HG03108 (cell line): ENCODE results near the gene DNASE2.
"Not testable (repeated sequence)": the region's sequence is repeated elsewhere in the genome, so short reads cannot be mapped to it uniquely, and the experiment has no call there.

Experiments used
- ATAC-seq: cut with Tn5 transposase; IDR thresholded peaks from one replicate; pipeline ENCODE4 v1.9.1; 2021; ENCODE audit warnings: moderate library complexity; ENCODE audit not compliant: unreplicated experiment

The DNASE2 gene

DNA sequence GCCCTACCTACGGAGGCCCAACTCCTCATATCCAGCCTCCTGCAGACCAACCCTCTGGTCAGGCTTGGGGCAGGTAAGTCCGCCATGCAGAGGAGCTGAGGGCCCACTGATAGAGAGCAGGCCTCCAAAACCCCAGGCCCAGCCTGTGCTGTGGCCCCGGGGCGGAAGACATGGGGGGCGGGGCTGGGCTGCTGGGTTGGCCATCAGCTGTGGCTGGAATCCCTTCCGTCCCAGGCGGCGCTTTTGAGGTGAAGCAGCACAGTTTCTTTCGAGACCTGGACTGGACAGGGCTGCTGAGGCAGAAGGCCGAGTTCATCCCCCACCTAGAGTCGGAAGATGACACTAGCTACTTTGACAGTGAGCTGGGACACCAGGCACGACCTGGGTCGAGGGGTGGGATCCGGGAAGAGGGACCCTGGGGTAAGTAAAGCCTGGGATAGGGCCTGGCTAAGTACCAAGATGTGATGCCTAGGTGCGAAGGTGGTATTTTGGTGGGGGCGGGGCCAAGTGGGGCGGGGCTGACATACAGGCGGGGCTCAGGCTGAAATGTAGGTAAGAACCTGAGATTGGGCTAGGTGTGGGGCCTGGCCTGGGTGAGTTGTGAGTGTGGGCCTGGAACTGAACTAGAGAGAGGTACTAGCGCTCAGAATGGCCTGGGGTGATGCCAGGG is 15.4 kb downstream of the DNASE2 start:
- no peak for ATAC-seq

DNA sequence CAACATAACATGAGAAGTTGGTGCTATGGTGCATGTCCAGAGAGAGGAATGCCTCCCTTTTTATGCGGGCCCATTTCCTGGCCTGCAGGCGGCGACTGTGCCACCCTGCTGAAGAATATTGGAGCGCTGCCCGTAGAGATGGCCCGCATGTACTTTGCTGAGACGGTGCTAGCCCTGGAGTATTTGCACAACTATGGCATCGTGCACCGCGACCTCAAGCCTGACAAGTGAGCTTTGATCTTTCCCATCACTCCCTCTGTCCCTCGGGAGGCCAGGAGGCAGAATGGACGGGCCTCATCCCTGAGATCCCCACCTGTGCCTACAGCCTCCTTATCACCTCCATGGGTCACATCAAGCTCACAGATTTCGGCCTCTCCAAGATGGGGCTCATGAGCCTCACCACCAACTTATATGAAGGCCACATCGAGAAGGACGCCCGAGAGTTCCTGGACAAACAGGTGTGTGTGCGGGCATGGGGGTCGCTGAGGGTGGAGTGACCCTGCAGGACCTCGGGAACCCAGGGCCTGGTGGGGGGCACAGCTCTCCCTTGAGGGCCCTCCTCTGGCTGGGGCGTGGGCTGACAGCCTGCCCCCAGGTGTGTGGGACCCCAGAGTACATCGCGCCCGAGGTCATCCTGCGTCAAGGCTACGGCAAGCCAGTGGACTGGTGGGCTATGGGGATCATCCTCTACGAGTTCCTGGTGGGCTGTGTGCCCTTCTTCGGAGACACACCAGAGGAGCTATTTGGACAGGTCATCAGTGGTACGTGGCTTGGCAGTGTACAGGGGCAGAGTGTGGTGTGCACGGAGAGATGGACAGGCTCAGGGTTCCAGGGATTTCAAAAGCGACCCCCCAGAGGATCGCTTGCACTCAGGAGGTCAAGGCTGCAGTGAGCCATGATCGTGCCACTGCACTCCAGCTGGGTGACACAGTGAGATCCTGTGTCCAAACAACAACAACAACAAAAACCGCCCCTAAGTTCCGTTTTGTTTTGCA is 16.2 kb downstream of the DNASE2 start:
- no peak for ATAC-seq

DNA sequence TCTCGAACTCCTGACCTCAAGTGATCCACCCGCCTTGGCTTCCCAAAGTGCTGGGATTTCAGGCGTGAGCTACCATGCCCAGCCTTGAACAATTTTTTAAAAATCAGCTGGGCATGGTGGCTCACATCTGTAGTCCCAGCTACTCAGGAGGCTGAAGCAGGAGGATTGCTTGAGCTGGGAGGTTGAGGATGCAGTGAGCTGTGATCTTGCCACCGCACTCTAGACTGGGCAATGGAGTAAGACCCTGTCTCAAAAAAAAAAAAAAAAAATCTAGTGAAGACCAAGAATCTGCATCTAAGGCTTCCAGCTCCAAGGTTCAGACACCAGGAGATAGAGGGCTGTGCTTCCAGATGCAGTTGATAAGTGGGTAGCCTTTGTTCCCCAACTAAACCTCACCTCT is 17.1 kb downstream of the DNASE2 start:
- ATAC-seq, result no peak

DNA sequence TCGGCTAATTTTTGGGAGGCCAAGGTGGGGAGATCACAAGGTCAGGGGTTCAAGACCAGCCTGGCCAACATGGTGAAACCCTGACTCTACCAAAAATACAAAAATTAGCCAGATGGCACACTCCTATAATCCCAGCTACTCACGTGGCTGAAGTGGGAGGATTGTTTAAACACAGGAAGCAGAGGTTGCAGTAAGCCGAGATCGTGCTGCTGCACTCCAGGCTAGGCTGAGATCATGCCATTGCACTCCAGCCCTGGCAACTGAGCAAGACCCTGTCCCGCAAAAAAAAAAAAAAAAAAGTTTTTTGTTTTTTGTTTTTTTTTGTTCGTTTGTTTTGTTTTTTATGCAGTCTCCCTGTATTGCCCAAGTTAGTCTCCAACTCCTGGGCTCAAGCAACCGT is 21.7 kb downstream of the DNASE2 start:
- no peak for ATAC-seq

DNA sequence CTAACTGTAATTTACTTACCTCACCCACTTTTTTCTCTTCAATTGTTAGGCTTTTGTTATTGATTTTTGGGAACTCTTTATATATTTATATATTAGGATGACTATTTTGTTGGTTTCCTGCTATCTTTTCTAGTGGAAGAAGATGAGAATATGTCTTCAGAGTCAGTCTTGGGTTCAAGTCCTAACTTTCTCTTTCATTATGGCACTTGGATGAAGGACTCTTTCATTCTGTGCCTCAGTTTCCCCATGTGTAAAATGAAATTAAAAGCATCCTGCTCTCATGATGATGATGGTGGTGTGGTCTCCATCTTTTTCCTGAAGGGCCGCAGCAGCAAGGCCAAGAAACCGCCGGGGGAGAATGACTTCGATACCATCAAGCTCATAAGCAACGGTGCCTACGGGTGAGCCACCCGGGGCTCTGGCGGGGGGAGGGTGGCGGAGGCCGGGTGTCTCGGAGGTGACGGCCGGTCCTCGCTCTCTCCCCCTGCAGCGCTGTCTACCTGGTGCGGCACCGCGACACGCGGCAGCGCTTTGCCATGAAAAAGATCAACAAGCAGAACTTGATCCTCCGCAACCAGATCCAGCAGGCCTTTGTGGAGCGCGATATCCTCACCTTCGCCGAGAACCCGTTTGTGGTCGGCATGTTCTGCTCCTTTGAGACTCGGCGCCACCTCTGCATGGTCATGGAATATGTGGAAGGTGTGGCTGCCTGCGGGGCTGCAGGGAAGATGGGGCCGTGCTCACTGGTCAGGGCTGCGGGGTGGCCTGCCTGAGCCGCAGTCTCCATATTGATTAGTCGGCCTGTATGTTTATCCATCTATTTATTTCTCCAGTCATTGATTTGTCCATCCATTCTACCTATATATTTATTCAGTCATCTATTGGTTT is 23.0 kb downstream of the DNASE2 start:
- no peak for ATAC-seq

DNA sequence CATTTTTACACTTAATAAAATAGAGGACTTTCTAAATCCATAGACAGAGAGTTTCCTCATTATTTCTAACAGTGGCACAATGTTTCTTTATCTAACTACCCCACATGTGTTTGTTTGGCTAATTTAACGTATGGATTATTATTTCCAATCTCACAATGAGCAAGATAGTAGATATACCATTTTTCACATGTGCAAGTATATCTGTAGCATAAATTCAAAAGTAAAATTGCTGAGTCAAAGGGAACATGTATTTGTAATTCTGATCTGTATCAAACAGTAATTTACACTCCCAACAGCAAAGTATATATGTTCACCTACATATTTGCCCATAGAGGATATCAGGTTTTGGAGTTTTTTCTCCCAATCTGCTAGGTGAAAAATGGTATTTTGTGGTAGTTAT is 24.6 kb downstream of the DNASE2 start:
- ATAC-seq, result no peak

DNA sequence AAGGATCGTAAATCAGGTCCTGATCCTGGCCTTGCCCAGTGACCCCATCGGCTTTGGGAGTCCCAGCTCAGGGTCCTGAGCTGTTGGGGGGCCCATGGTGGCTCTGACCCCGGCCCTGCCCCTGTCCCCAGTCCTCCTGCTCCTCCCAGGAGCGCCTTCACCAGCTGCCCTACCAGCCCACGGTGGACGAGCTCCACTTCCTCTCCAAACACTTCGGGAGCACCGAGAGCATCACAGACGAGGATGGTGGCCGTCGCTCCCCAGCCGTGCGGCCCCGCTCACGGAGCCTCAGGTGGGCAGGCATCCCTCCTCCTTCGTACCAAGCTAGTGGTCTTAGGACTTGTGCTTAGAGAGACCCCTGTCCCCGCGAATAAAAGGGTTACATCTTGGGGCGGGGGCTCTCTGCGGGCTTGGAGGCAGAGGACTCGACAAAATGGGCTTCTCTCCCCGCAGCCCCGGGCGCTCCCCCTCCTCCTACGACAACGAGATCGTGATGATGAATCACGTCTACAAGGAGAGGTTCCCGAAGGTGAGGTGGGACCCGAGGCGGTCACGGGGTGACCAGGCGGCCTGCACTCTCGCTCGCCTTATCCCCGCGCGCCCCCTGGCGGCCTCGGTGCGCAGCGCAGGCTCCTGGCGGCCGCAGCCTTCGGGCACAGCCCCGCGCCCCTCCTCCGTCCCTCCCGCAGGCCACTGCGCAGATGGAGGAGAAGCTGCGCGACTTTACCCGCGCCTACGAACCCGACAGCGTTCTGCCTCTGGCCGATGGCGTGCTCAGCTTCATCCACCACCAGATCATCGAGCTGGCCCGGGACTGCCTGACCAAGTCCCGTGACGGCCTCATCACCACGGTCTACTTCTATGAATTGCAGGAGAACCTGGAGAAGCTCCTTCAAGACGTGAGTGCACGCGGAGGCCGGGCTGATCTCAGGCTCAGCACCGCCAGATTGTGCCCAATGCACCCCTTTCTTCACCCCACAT is 33.8 kb downstream of the DNASE2 start:
- ATAC-seq, result no peak

DNA sequence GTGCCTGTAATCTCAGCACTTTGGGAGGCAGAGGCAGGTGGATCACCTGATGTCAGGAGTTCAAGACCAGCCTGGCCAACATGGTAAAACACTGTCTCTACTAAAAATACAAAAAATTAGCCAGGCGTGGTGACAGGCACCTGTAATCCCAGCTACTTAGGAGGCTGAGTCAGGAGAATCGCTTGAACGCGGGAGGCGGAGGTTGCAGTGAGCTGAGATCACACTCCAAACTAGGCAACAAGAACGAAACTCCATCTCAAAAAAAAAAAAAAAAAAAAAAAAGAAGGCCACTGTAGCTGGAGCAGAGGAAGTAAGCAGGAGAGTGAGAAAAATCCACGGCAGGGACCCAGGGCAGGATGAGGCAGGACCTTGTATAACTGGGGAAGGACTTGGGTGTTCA is 34.6 kb downstream of the DNASE2 start:
- ATAC-seq, result not testable (repeated sequence)

DNA sequence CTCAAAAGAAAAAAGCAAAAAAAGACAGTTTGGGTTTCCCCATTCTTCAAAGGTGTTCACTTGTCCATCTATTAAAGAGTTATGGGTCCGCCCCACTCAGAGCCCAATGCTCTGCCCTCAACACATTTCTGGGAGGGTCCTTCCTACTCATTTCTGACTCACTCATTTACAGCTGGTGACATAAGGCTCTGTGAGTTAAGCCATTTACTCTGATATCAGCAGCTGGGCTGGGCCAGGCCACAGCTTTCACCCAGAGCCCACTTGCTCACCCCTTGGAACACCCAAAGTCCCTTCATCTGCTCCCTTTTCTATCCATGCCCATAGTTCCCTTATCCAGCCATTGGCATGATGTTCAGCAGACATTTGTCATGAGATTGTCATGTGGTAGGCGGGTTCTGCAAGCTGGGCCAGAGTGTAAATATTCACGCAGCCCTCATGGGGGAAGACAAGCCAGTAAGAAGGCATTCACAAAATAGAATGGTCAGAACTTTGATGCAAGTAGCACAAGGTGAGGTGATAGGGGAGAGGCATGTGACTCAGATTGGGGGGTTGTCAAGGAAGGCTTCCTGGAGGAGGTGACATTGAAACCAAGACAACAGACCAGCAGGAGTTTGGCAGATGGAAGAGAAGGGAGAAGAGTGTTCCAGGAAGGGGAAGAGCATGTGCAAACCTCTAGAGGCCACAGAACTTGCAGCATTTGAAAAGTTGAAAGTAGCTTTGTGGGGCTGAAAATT is 37.1 kb downstream of the DNASE2 start:
- no peak for ATAC-seq

DNA sequence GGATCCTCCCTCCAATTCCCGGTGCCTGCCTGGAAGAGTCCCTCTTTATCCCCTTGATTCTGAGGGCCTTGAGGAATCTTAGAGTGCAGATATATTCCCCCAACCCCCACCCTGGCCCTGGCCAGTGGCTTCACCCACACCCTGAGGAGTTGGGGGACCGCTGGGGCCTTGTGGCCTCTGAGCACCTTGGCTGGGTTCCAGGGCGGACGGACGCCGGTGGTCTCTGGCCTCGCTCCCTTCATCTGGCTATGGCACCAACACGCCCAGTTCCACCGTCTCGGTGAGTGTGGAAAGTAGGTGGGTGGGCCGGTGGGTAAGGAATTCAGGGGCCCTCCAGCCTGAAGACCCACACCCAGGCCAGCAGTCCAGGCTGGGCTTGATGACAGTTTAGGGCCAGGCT is 37.9 kb downstream of the DNASE2 start:
- ATAC-seq, result no peak

DNA sequence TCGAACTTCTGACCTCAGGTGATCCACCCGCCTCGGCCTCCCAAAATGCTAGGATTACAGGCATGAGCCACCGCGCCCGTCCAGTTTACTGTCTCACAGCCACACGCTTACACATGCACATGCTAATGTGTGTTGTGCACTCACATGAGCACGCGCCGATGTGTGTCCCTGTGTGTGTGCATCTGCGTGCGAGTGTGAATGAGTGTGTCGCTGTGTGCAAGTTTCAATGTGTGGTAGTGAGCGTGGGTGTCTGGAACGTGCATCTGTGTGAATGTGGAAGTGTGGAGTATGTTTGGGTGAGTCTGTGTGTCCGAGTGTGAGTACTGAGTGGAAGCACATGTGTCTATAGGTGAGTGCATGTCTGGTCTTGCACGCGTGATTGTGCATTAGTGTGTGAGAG is 38.7 kb downstream of the DNASE2 start:
- no peak for ATAC-seq

DNA sequence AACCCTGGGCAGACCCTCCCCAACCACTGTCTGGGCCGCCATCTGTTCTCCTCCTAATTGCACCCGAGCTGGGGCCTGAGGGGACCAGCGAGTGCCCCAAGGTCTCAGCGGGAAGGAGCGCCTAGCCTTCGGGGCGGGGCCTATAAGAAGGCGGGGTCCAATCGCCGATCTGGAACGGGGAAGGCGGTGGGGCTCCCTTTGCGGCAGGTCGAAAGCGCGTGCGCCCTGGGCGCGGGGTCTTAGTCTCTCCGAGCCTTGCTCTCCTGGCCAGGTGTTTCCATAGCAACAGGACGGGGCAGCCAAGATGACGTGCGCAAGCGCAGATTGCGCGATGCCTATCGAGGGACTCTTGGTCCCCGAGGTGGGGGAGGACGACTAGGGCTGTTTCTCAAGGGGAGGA is 40.2 kb downstream of the DNASE2 start:
- no peak for ATAC-seq

DNA sequence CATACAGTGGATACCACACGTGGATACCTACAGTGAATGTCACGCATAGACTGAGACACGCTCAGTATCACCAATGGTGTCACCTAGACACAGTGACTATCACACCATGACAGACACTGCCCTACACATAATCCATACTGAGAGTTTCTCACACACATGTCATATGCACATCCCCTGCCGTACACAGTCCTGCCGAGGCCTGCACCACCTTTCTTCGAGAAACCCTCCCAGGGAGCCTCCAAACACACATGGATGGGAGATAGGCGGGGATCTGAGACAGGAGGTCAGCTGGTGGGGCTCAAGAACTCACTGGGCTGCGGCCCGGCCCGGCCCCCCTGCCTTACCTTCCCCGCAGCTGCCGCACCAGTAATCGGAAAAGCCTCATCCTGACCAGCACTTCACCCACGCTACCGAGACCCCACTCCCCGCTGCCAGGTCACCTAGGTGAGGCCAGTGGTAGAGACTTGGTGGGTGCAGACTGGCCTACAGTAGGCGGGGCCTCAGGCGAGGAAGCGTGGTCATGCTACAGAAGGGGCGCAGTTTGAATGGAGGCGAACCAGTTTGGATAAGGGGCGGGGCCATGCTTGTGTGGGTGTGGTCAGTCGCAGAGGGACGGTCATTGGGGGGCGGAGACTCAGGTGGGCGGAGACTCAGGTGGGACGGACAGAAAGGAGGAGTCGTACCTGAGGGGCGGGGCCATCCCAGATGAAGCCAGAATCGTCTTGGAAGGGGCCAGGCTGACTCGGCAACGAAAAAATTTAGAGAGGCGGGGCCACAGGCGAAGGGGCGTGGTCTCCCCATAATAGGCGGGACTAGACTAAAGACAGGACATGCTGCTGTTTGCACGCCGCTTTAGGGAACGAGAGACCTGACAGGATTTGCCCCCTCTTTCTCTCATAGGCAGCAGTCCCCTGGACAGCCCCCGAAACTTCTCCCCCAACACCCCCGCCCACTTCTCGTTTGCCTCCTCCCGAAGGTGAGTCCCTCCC is 40.9 kb downstream of the DNASE2 start:
- ATAC-seq, result no peak

DNA sequence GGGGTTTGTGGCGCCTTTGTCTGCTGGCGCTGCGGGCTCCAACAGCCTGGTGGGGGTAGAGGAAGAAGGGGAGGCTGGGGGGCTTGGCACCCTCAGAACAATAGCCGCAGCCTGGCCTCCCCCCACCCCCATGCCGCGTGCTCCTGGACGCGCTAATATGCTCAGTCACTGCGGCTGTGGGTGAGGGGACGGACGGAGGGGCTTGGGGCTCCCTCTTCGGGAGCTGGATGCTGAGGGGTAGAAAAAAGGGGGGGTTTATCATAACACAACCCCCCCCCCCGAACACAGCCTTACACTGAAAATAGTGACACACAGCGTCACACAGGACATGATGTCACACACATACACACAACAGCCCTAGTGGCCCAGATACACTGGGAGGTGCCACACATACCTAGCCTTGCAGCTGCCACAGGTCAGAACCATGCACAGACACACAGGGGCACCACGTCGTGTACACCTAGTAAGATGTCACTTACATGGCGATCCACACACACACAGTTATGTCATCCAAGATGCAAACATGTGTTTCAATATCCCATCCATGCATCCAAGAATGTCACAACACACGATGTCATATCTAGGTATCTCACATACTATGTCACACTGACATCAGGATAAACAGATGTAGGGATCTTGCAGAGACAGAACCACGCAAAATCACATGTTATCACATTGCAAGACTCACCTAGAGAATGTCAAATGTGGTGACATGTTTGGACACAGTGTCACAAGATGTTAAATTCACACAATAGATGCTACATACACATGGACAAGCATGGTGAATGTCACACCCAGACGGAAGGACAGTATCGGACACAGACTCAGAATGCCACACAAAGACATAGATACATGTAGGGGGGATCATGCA is 42.1 kb downstream of the DNASE2 start:
- no peak for ATAC-seq

DNA sequence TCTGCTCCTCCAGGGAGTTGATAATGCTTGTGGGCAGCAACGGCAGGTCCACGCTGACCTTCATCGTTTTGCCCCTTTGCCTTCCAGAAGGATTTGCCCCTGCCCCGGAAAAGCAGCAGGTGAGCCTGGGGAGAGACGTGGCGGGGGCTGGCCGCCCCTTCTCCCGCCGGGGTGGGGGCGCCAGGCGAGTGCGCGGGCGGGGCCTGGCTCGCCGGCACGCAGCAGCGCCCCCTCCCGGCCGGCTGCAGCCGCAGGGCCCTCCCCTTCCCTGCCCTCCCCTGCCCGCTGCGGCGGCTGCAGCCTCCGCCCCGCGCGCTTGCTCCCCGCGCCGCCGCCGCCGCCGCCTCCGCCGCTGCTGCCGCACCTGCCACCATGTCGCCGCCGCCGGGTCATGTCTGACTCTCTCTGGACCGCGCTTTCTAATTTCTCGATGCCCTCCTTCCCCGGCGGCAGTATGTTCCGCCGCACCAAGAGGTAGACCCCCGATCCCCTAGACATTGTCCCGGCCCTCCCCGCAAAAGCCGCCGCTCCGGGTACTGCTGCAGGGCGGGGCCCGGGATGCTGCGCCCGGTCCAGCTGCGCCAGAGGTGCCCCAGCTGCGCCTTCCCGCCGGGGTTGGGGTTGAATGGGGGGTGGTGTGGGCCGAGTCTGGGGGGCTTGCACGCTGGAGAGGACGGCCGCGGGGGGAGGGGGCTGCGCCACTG is 42.9 kb downstream of the DNASE2 start, which contains the start of gene MAST1:
TSS of gene MAST1 (plus strand) at position 334 of the 704 bp plus-strand sequence. CDS start at position 392, 58 bp downstream.
- no peak for ATAC-seq

DNA sequence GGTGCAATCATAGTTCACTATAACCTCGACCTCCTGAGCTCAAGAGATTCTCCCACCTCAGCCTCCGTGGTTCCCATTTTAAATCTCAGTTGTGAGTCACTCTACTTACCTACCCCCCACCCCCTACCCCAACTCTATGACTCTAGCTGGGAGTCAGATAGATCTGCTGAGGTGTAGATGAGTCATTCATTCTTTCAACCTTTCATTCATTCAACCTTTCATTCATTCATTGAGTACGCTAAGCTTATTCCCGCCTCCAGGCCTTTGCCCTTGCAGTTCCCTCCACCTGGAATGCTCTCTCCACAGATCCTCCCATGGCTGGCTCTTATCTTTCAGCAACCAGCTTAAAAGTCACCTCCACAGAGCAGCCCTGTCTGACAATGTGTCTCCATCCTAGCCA is 44.0 kb downstream of the DNASE2 start:
- no peak for ATAC-seq

DNA sequence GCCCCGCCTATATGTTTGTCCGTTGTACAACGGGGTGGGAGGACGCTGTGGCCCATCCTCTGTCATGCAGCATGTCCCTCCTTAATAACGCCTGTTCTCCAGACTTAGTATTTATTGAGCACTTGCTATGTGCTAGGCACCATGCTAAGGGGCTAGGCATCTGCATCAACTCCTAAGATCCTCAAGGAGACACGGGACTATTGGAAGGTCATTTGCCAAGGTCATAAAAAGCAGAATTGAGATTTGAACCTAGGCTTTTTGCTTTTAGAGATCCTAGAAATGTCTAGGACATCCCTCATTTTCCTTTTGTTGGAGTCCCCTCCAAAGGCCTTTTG is 44.8 kb downstream of the DNASE2 start:
- ATAC-seq, result no peak
